Panc1 (cell line): ENCODE measurements around the gene ZNF132.

Source experiments
- CTCF ChIP-seq: fragments of 450-650 bp; IDR thresholded peaks from 2 replicates; pipeline ENCODE4 v1.5.1; 2017; ENCODE audit warnings: mild to moderate bottlenecking
- POLR2AphosphoS5 ChIP-seq: IDR thresholded peaks from 2 replicates; pipeline ENCODE4 v1.6.1; 2012; ENCODE audit warnings: mild to moderate bottlenecking, low read depth, low read length, moderate library complexity
- SIN3A ChIP-seq: IDR thresholded peaks from 2 replicates; pipeline ENCODE4 v1.6.1; 2012; ENCODE audit warnings: low read depth, mild to moderate bottlenecking, low read length, moderate library complexity, borderline replicate concordance; ENCODE audit not compliant: insufficient read depth
- TF ChIP-seq, protein P1 (sequence below), 2 experiments: IDR thresholded peaks; 2 replicates each; pipeline ENCODE4 v1.6.1; 2011 to 2012; ENCODE audit warnings: low read depth in 2 of 2, control low read depth in 1 of 2, low read length in 1 of 2, mild to moderate bottlenecking in 1 of 2, moderate library complexity in 1 of 2; ENCODE audit not compliant: insufficient read depth in 1 of 2

DNA sequence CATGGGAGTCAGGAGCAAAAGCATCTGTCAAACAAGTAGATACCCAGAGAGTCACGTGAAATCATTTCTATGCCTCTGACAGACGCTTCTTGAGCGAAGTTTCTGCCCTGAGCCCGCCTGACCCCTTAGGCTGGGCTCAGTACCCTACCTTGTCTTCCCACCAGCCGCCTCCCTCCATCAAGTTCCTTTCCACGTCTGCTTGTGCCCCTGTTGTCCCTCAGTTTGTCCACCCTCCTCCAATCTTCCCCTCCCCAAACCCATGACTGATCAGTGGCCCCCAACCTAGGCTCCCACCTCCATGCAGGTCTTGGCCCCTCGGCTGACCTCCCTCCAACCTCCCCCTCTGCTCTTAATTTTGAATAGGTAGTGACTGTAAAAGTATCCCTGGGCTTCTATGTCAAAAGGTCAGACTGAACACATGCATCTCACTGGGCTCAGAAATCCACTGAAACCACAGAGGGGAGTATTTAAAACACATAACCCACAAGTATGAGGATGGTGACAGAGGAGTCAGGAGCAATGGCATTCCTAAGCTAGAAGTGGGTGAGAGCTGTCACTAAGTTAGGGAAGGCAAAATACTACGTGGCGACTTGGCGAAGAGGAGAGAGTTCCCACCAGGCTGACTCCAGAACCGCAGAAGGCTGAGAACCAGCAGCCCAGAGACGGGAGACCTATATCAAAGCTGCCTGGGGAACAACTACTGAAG lies 34.5 kb upstream of the ZNF132 start:
- TF ChIP-seq, protein P1, sequence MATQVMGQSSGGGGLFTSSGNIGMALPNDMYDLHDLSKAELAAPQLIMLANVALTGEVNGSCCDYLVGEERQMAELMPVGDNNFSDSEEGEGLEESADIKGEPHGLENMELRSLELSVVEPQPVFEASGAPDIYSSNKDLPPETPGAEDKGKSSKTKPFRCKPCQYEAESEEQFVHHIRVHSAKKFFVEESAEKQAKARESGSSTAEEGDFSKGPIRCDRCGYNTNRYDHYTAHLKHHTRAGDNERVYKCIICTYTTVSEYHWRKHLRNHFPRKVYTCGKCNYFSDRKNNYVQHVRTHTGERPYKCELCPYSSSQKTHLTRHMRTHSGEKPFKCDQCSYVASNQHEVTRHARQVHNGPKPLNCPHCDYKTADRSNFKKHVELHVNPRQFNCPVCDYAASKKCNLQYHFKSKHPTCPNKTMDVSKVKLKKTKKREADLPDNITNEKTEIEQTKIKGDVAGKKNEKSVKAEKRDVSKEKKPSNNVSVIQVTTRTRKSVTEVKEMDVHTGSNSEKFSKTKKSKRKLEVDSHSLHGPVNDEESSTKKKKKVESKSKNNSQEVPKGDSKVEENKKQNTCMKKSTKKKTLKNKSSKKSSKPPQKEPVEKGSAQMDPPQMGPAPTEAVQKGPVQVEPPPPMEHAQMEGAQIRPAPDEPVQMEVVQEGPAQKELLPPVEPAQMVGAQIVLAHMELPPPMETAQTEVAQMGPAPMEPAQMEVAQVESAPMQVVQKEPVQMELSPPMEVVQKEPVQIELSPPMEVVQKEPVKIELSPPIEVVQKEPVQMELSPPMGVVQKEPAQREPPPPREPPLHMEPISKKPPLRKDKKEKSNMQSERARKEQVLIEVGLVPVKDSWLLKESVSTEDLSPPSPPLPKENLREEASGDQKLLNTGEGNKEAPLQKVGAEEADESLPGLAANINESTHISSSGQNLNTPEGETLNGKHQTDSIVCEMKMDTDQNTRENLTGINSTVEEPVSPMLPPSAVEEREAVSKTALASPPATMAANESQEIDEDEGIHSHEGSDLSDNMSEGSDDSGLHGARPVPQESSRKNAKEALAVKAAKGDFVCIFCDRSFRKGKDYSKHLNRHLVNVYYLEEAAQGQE (IDR thresholded peaks at IDR 0.05; ENCODE audit: insufficient read depth in 1 of 2, low read depth in 2 of 2, low read length in 1 of 2), result no peak
- TF ChIP-seq CTCF (no peak), SIN3A (no peak), POLR2AphosphoS5 (no peak; the same call in 1 of the 2 replicates)
